ENCODE measurements around the gene WIPF1. TPM values are rescaled to one million over a fixed set of nuclear protein-coding genes. Genes with fewer than 3 reads are reported as not detected.

WIPF1 gene
- total RNA-seq, 1 donor = 20.5 TPM

- peak overlapping the region; percentile 34 for H3K4me3 ChIP-seq (ENCODE audit: low read depth, low read length)
- no peak for TF ChIP-seq CTCF (IDR thresholded peaks at IDR 0.05; ENCODE audit: insufficient read depth, low read length)
- peak; percentile 89 for DNase-seq (ENCODE audit: low read depth)
Measured at GRCh38 chr2:174593574-174594203, 3.9 kb downstream of the WIPF1 start.

GRCh38 chr2:174593041-174593440 lies 4.6 kb downstream of the WIPF1 start:
- no peak overlapping the region for H3K4me3 ChIP-seq (ENCODE audit: low read depth, low read length)
- DNase-seq (ENCODE audit: low read depth) = no peak
- no peak for TF ChIP-seq CTCF (IDR thresholded peaks at IDR 0.05; ENCODE audit: insufficient read depth, low read length)

GRCh38 chr2:174591740-174592139 lies 5.9 kb downstream of the WIPF1 start:
- no peak overlapping the region for H3K4me3 ChIP-seq (ENCODE audit: low read depth, low read length)
- no peak for DNase-seq (ENCODE audit: low read depth)
- TF ChIP-seq CTCF (IDR thresholded peaks at IDR 0.05; ENCODE audit: insufficient read depth, low read length) = no peak

- H3K4me3 ChIP-seq (ENCODE audit: low read depth, low read length) = no peak overlapping the region
- no peak for TF ChIP-seq CTCF (IDR thresholded peaks at IDR 0.05; ENCODE audit: insufficient read depth, low read length)
- DNase-seq (ENCODE audit: low read depth) = peak; percentile 86
Measured at GRCh38 chr2:174590928-174591648, 6.5 kb downstream of the WIPF1 start.

GRCh38 chr2:174590346-174590745 lies 7.3 kb downstream of the WIPF1 start:
- DNase-seq (ENCODE audit: low read depth) = no peak

GRCh38 chr2:174589334-174589733 lies 8.3 kb downstream of the WIPF1 start:
- no peak for TF ChIP-seq CTCF (IDR thresholded peaks at IDR 0.05; ENCODE audit: insufficient read depth, low read length)
- H3K4me3 ChIP-seq (ENCODE audit: low read depth, low read length) = no peak overlapping the region
- DNase-seq (ENCODE audit: low read depth) = peak; percentile 69

More at GRCh38 chr2:174590346-174590745, 7.3 kb downstream of the WIPF1 start:
- TF ChIP-seq CTCF (IDR thresholded peaks at IDR 0.05; ENCODE audit: insufficient read depth, low read length) = no peak
- no peak overlapping the region for H3K4me3 ChIP-seq (ENCODE audit: low read depth, low read length)
